A549 (cell line): Measurements from ENCODE around the gene XRCC5. TPM values are rescaled to one million over a fixed set of nuclear protein-coding genes. Genes with fewer than 3 reads are reported as not detected.

Experiments used
- ATAC-seq, 2 experiments: fragments of 200-7000 bp in 1 of 2; fragments of >200 bp in 1 of 2; cut with Nextera tagmentation in 1 of 2; cut with Tn5 transposase in 1 of 2; 3 replicates each; pipeline versions ENCODE4 v1.8.0 to v1.9.1; 2018 to 2020; ENCODE audit warnings: mild to moderate bottlenecking in 1 of 2, moderate library complexity in 1 of 2
- CTCF ChIA-PET: fragments of 300-600 bp; sonication (Branson Sonifier 250); formaldehyde crosslinking; extraction: SDS; loops from one replicate; lab custom pipeline; 2021; ENCODE audit warnings: antibody characterized with exemption, inconsistent platforms; lab: Yijun Ruan, JAX
- POLR2A ChIA-PET: fragments of 350-600 bp; formaldehyde crosslinking; extraction: SDS; loops from one replicate; lab custom pipeline; 2021; ENCODE audit warnings: antibody characterized with exemption, inconsistent platforms; lab: Yijun Ruan, JAX
- DNase-seq, 2 experiments: peaks; one replicate each; pipeline versions ENCODE4 v3.0.0 to v3.0.0-alpha.2; 2011 to 2016; ENCODE audit warnings: low read depth in 1 of 2, low spot score in 1 of 2
- FAIRE-seq: peaks from 2 replicates; lab custom pipeline; 2011; peaks lifted over from hg19 to GRCh38; lab: Jason Lieb, UNC
- H3K27ac ChIP-seq, 2 experiments: fragments of >200 bp; sonication (Bioruptor Twin); formaldehyde crosslinking; 3 replicates each; pipeline ENCODE4 v1.5.1; 2016 to 2017
- H3K4me1 ChIP-seq: fragments of >200 bp; sonication (Bioruptor Twin); formaldehyde crosslinking; 3 replicates; pipeline ENCODE4 v1.6.1; 2016
- H3K4me2 ChIP-seq: fragments of >200 bp; sonication (Bioruptor Twin); formaldehyde crosslinking; 3 replicates; pipeline ENCODE4 v1.6.1; 2016
- H3K4me3 ChIP-seq: fragments of >200 bp; sonication (Bioruptor Twin); formaldehyde crosslinking; 3 replicates; pipeline ENCODE4 v1.5.1; 2016
- H3K9me3 ChIP-seq: fragments of >200 bp; sonication (Bioruptor Twin); formaldehyde crosslinking; 3 replicates; pipeline ENCODE4 v1.6.1; 2016
- BHLHE40 ChIP-seq: IDR thresholded peaks from 2 replicates; pipeline ENCODE4 v1.6.1; 2012; ENCODE audit warnings: low read depth, low read length, inconsistent platforms
- CBX8 ChIP-seq: fragments of 200-600 bp; sonication (generic); IDR thresholded peaks from 2 replicates; pipeline ENCODE4 v1.6.1; 2016
- CEBPB ChIP-seq, 2 experiments: fragments of >200 bp in 1 of 2; sonication (Bioruptor Twin) in 1 of 2; formaldehyde crosslinking in 1 of 2; IDR thresholded peaks; 2 replicates each; pipeline ENCODE4 v1.6.1; 2012 to 2016
- CHD2 ChIP-seq: fragments of 150-350 bp; IDR thresholded peaks from 2 replicates; pipeline ENCODE4 v1.6.1; 2014; ENCODE audit warnings: low read length; ENCODE audit not compliant: partially characterized antibody
- CHD4 ChIP-seq: fragments of 200-600 bp; sonication (generic); IDR thresholded peaks from 2 replicates; pipeline ENCODE4 v1.6.1; 2016; ENCODE audit warnings: antibody characterized with exemption, mild to moderate bottlenecking, borderline replicate concordance
- ESRRA ChIP-seq: fragments of 150-350 bp; IDR thresholded peaks from 2 replicates; pipeline ENCODE4 v1.6.1; 2014; ENCODE audit warnings: mild to moderate bottlenecking, low read length, borderline replicate concordance
- FOSB ChIP-seq: fragments of 250-450 bp; sonication (Bioruptor Pico); IDR thresholded peaks from 2 replicates; pipeline ENCODE4 v1.5.0; 2020; ENCODE audit warnings: mild to moderate bottlenecking, moderate library complexity
- FOSL2 ChIP-seq, 2 experiments: fragments of 450-650 bp in 1 of 2; fragments of >200 bp in 1 of 2; sonication (Bioruptor Twin) in 1 of 2; formaldehyde crosslinking; IDR thresholded peaks; 2 replicates each; pipeline versions ENCODE4 v1.5.0 to v1.6.1; 2016 to 2020; ENCODE audit warnings: mild to moderate bottlenecking in 1 of 2, moderate library complexity in 1 of 2
- FOXS1 ChIP-seq: fragments of 250-450 bp; sonication (Bioruptor Pico); IDR thresholded peaks from 2 replicates; pipeline ENCODE4 v1.5.0; 2020; ENCODE audit warnings: mild to moderate bottlenecking, moderate library complexity
- HDAC2 ChIP-seq: fragments of 200-600 bp; sonication (generic); IDR thresholded peaks from 2 replicates; pipeline ENCODE4 v1.6.1; 2016
- HEYL ChIP-seq: fragments of 250-450 bp; sonication (Bioruptor Pico); IDR thresholded peaks from 2 replicates; pipeline ENCODE4 v1.8.0; 2021; ENCODE audit warnings: mild to moderate bottlenecking, moderate library complexity
- HOXB13 ChIP-seq: fragments of 250-450 bp; sonication (Bioruptor Pico); IDR thresholded peaks from 2 replicates; pipeline ENCODE4 v1.5.0; 2020; ENCODE audit warnings: low read depth, mild to moderate bottlenecking, moderate library complexity
- MAFK ChIP-seq: fragments of 450-650 bp; IDR thresholded peaks from 2 replicates; pipeline ENCODE4 v1.6.1; 2014; ENCODE audit not compliant: partially characterized antibody
- MYC ChIP-seq: IDR thresholded peaks from 2 replicates; pipeline ENCODE4 v1.6.1; 2012; ENCODE audit warnings: mild to moderate bottlenecking, inconsistent platforms, low read length, improper control_type of control experiment, borderline replicate concordance
- NFE2L2 ChIP-seq: fragments of 150-350 bp; conservative IDR thresholded peaks from 2 replicates; pipeline ENCODE4 v1.6.1; 2014; ENCODE audit warnings: low read length
- NPAS2 ChIP-seq: fragments of 250-450 bp; sonication (Bioruptor Pico); IDR thresholded peaks from 2 replicates; pipeline ENCODE4 v1.8.0; 2022; ENCODE audit warnings: mild to moderate bottlenecking, moderate library complexity, borderline replicate concordance
- NR3C1 ChIP-seq: fragments of >200 bp; sonication (Bioruptor Twin); formaldehyde crosslinking; IDR thresholded peaks from 3 replicates; pipeline ENCODE4 v1.6.1; 2017
- POLR2A ChIP-seq: IDR thresholded peaks from 2 replicates; pipeline ENCODE4 v1.6.1; 2012; ENCODE audit warnings: mild to moderate bottlenecking, low read length
- RAD21 ChIP-seq, 2 experiments: fragments of >200 bp in 1 of 2; sonication (Bioruptor Twin) in 1 of 2; formaldehyde crosslinking in 1 of 2; IDR thresholded peaks in 1 of 2; conservative IDR thresholded peaks in 1 of 2; 2 replicates in 1 of 2; 3 replicates in 1 of 2; pipeline ENCODE4 v1.6.1; 2012 to 2018; ENCODE audit warnings: inconsistent platforms in 1 of 2
- RFX5 ChIP-seq: fragments of 450-650 bp; IDR thresholded peaks from 2 replicates; pipeline ENCODE4 v1.7.1; 2014; ENCODE audit warnings: antibody characterized with exemption, mild to moderate bottlenecking, moderate library complexity
- RNF2 ChIP-seq: fragments of 200-600 bp; sonication (generic); IDR thresholded peaks from 2 replicates; pipeline ENCODE4 v1.6.1; 2016; ENCODE audit warnings: low read depth, mild to moderate bottlenecking, antibody characterized with exemption, moderate library complexity, borderline replicate concordance
- ZFP36 ChIP-seq: fragments of 450-650 bp; IDR thresholded peaks from 2 replicates; pipeline ENCODE4 v1.6.1; 2014; ENCODE audit warnings: borderline replicate concordance; ENCODE audit not compliant: partially characterized antibody
- ZNF302 ChIP-seq: fragments of 250-450 bp; sonication (Bioruptor Pico); IDR thresholded peaks from 2 replicates; pipeline ENCODE4 v1.9.0; 2021; ENCODE audit warnings: inconsistent platforms, mild to moderate bottlenecking, moderate library complexity
- WGBS: methylation state at CpG from one replicate; pipeline ENCODE4 v1.1.6; 2017; ENCODE audit errors: missing lambda C conversion rate; 5-methylcytosine and 5-hydroxymethylcytosine counted together
- polyA plus RNA-seq, 4 experiments: library from polyadenylated mRNA; depleted of rRNA in 3 of 4; stranded (reverse); fragments of >200 nt; fragmentation: RNase III in 1 of 4; extraction: RNeasy Plus Mini Kit Qiagen cat#74134 plus additional on column Dnase treatment in 1 of 4; gene quantifications; 2 replicates in 3 of 4; 3 replicates in 1 of 4; pipeline ENCODE4 v1.2.3, GENCODE V29; 2011 to 2017
- TF ChIP-seq, protein P1 (sequence below): fragments of >200 bp; sonication (Bioruptor Twin); formaldehyde crosslinking; IDR thresholded peaks from 2 replicates; pipeline ENCODE4 v1.6.1; 2016
- TF ChIP-seq, protein P2 (sequence below): fragments of 250-450 bp; sonication (Bioruptor Pico); IDR thresholded peaks from 2 replicates; pipeline ENCODE4 v1.5.0; 2020; ENCODE audit warnings: low read depth, mild to moderate bottlenecking, moderate library complexity
- TF ChIP-seq, protein P3 (sequence below): fragments of >200 bp; sonication (Bioruptor Twin); formaldehyde crosslinking; IDR thresholded peaks from 3 replicates; pipeline ENCODE4 v1.6.1; 2016
- TF ChIP-seq, protein P4 (sequence below): IDR thresholded peaks from 2 replicates; pipeline ENCODE4 v1.6.1; 2012; ENCODE audit warnings: low read depth, borderline replicate concordance
- TF ChIP-seq, protein P5 (sequence below): fragments of >200 bp; sonication (Bioruptor Twin); formaldehyde crosslinking; IDR thresholded peaks from 3 replicates; pipeline ENCODE4 v1.5.1; 2016

XRCC5 gene
- polyA plus RNA-seq, 2 of the 4 experiments (the other 2 are of a cell fraction): 217 to 430 TPM

DNA sequence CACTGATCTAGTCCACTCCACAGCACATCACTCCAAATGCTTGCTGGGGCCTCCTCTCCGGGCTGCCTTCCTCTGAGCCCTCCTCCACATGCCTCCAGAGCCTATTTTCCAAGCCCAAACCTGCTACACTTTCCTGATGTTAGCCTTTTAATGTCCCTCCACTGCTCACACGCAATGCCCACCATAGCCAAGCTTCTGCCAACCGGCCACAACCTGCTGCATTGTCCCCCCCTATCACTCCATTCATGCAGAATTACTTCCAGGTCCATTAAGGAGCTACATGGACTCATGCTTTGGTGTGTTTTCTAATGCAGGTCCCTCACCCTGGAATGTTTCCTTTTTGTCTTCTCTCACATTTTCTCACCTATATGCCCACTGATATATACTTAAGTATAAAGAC, 133.9 kb downstream of the XRCC5 start:
- CTCF ChIA-PET: interaction anchor here (0.9 kb wide), 1 partner anchor 21 kb away, joined by 3 read pairs; no protein-coding TSS in a partner anchor
- no peaks in the 10 kb centered on the region for H3K9me3 ChIP-seq
- no peak overlapping the region for H3K4me3 ChIP-seq
- POLR2A ChIA-PET: no interaction called here
- no peak for ATAC-seq
- TF ChIP-seq HDAC2 (no peak), ZFP36 (no peak), NPAS2 (no peak), ESRRA (no peak)
- TF ChIP-seq, protein P1, sequence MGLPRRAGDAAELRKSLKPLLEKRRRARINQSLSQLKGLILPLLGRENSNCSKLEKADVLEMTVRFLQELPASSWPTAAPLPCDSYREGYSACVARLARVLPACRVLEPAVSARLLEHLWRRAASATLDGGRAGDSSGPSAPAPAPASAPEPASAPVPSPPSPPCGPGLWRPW: no peak
- no peak overlapping the region for H3K4me2 ChIP-seq
- H3K27ac ChIP-seq: no peak overlapping the region
- H3K4me1 ChIP-seq: no peaks in the 10 kb centered on the region
- no peak for FAIRE-seq
- WGBS: 46% methylated on average over 3 of the region's 3 CpGs
- DNase-seq: no peak

DNA sequence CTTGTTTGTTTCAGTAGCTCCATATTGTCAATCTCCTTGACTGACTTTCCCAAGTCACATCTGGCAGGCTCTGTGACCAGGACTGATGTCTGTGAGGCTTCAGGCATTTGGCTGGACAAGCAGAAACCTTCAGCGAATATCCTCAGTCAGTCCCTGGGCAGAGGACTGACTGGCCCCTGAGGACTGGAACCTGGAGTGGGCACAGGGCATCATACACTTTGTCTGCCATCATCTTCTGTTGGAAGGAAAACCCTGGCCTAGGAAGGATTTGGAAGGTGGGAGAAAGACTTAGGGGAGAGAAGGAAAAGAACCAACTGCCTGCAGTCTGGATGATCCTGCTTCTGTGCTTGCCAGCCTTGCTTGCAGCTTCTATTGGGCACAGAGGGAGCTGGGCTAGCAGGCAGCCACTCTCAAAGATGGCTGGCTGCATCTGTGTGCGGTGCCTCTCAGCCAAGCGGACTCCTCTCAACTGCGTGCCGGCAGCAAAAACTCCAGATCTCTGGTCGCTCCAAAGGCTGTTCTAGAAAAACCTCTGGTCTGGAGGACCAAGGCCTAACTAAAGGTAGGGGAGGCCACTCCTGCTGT, 136.3 kb downstream of the XRCC5 start:
- no peaks in the 10 kb centered on the region for H3K4me1 ChIP-seq
- ATAC-seq (no peak; a peak in 1 of 6 replicates), FAIRE-seq (no peak), DNase-seq (no peak)
- H3K4me2 ChIP-seq: no peak overlapping the region
- ChIA-PET POLR2A (no interaction called here), CTCF (no interaction called here)
- no peak overlapping the region for H3K27ac ChIP-seq
- H3K9me3 ChIP-seq: no peaks in the 10 kb centered on the region
- no peak overlapping the region for H3K4me3 ChIP-seq
- 72% methylated on average over 6 of the region's 6 CpGs for WGBS
- no peak for TF ChIP-seq CBX8
- TF ChIP-seq, protein P2, sequence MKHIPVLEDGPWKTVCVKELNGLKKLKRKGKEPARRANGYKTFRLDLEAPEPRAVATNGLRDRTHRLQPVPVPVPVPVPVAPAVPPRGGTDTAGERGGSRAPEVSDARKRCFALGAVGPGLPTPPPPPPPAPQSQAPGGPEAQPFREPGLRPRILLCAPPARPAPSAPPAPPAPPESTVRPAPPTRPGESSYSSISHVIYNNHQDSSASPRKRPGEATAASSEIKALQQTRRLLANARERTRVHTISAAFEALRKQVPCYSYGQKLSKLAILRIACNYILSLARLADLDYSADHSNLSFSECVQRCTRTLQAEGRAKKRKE (CRISPR knock-in tag): no peak
- TF ChIP-seq RAD21 (conservative IDR thresholded peaks at IDR 0.05 in 1 of 2, IDR thresholded peaks at IDR 0.05 in 1 of 2): no peak
- TF ChIP-seq, protein P3, sequence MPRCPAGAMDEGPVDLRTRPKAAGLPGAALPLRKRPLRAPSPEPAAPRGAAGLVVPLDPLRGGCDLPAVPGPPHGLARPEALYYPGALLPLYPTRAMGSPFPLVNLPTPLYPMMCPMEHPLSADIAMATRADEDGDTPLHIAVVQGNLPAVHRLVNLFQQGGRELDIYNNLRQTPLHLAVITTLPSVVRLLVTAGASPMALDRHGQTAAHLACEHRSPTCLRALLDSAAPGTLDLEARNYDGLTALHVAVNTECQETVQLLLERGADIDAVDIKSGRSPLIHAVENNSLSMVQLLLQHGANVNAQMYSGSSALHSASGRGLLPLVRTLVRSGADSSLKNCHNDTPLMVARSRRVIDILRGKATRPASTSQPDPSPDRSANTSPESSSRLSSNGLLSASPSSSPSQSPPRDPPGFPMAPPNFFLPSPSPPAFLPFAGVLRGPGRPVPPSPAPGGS: no peak
- TF ChIP-seq MAFK: no peak
- TF ChIP-seq ZNF302 (CRISPR knock-in tag): no peak
- TF ChIP-seq CHD4: no peak
- no peak for TF ChIP-seq FOSB (CRISPR knock-in tag)
- no peak for TF ChIP-seq NR3C1

DNA sequence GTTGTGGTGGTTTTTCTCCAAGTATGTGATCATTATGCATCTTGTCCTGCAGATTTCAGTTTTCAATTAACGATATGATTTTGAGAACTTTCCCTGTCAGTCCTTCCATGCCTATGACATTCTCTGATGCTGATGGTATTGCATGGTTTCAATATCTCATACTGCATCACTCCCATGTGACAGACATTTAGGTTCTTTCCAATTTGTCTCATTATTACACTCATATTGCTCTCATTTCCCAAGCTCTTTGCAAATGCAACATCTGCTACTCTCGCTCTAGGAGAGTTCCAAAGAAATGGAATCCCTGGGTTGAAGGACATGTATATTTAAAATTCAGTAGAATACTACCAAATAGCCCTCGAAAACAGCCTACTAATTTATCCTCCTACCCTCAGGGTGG, 137.6 kb downstream of the XRCC5 start:
- Histone ChIP-seq H3K4me1 (no peaks in the 10 kb centered on the region), H3K4me3 (no peak overlapping the region), H3K4me2 (no peak overlapping the region), H3K9me3 (no peaks in the 10 kb centered on the region), H3K27ac (no peak overlapping the region)
- WGBS: 85% methylated on average over 3 of the region's 3 CpGs
- no peak for FAIRE-seq
- no peak for DNase-seq
- no peak for ATAC-seq
- no peak for TF ChIP-seq HDAC2
- no peak for TF ChIP-seq FOXS1 (CRISPR knock-in tag)
- no peak for TF ChIP-seq MYC
- TF ChIP-seq FOSL2 (IDR thresholded peaks at IDR 0.05): no peak
- TF ChIP-seq FOSL2 (CRISPR knock-in tag; IDR thresholded peaks at IDR 0.05): no peak
- TF ChIP-seq BHLHE40: no peak
- TF ChIP-seq NR3C1: no peak
- TF ChIP-seq NFE2L2: no peak
- TF ChIP-seq RAD21 (conservative IDR thresholded peaks at IDR 0.05 in 1 of 2, IDR thresholded peaks at IDR 0.05 in 1 of 2): no peak
- no peak for TF ChIP-seq HOXB13
- TF ChIP-seq RNF2: no peak
- no peak for TF ChIP-seq CHD2
- TF ChIP-seq, protein P4, sequence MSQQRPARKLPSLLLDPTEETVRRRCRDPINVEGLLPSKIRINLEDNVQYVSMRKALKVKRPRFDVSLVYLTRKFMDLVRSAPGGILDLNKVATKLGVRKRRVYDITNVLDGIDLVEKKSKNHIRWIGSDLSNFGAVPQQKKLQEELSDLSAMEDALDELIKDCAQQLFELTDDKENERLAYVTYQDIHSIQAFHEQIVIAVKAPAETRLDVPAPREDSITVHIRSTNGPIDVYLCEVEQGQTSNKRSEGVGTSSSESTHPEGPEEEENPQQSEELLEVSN: no peak
- TF ChIP-seq, protein P5, sequence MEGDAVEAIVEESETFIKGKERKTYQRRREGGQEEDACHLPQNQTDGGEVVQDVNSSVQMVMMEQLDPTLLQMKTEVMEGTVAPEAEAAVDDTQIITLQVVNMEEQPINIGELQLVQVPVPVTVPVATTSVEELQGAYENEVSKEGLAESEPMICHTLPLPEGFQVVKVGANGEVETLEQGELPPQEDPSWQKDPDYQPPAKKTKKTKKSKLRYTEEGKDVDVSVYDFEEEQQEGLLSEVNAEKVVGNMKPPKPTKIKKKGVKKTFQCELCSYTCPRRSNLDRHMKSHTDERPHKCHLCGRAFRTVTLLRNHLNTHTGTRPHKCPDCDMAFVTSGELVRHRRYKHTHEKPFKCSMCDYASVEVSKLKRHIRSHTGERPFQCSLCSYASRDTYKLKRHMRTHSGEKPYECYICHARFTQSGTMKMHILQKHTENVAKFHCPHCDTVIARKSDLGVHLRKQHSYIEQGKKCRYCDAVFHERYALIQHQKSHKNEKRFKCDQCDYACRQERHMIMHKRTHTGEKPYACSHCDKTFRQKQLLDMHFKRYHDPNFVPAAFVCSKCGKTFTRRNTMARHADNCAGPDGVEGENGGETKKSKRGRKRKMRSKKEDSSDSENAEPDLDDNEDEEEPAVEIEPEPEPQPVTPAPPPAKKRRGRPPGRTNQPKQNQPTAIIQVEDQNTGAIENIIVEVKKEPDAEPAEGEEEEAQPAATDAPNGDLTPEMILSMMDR: no peak
- no peak for TF ChIP-seq ZFP36
- TF ChIP-seq RFX5: no peak
- TF ChIP-seq CEBPB (IDR thresholded peaks at IDR 0.05): no peak
- TF ChIP-seq POLR2A: no peak
- TF ChIP-seq HEYL: no peak
- ChIA-PET CTCF (no interaction called here), POLR2A (no interaction called here)
